ENCODE results near the gene SLC38A10.

Gene SLC38A10

GRCh38 chr17:81251709-81252301 lies 43.3 kb downstream of the SLC38A10 start:
- DNase-seq, result no peak

- no peak for DNase-seq
Observed at GRCh38 chr17:81251094-81251708, 43.9 kb downstream of the SLC38A10 start.

GRCh38 chr17:81250286-81251093 lies 44.6 kb downstream of the SLC38A10 start:
- no peak for DNase-seq

- no peak for DNase-seq
Observed at GRCh38 chr17:81249223-81250040, 45.7 kb downstream of the SLC38A10 start.

- DNase-seq, result no peak
Observed at GRCh38 chr17:81248649-81249048, 46.5 kb downstream of the SLC38A10 start.

GRCh38 chr17:81247339-81247990 lies 47.6 kb downstream of the SLC38A10 start:
- no peak for DNase-seq

GRCh38 chr17:81246679-81247338 lies 48.3 kb downstream of the SLC38A10 start:
- no peak for DNase-seq

- DNase-seq, result no peak
Observed at GRCh38 chr17:81246343-81246670, 48.8 kb downstream of the SLC38A10 start.

- no peak for DNase-seq
Observed at GRCh38 chr17:81245665-81246342, 49.3 kb downstream of the SLC38A10 start.

GRCh38 chr17:81245024-81245664 lies 50.0 kb downstream of the SLC38A10 start:
- no peak for DNase-seq

GRCh38 chr17:81244358-81245023 lies 50.6 kb downstream of the SLC38A10 start:
- DNase-seq, result no peak

- DNase-seq, result no peak
Observed at GRCh38 chr17:81243333-81243664, 51.8 kb downstream of the SLC38A10 start.

GRCh38 chr17:81242421-81243332 lies 52.4 kb downstream of the SLC38A10 start:
- no peak for DNase-seq

GRCh38 chr17:81241648-81242420 lies 53.3 kb downstream of the SLC38A10 start:
- peak; percentile 69 for DNase-seq

GRCh38 chr17:81241203-81241602 lies 53.9 kb downstream of the SLC38A10 start:
- no peak for DNase-seq

GRCh38 chr17:81240761-81241160 lies 54.3 kb downstream of the SLC38A10 start:
- no peak for DNase-seq

GRCh38 chr17:81239714-81240555 lies 55.2 kb downstream of the SLC38A10 start:
- peak; percentile 69 for DNase-seq
